ENCODE measurements around the gene GLIS1. TPM values are rescaled to one million over a fixed set of nuclear protein-coding genes. Genes with fewer than 3 reads are reported as not detected.

GLIS1 gene
- polyA plus RNA-seq, 3 donors, result not detected

- no peak overlapping the region for H3K9ac ChIP-seq (ENCODE audit: insufficient read depth, low read length, poor library complexity, severe bottlenecking)
- Mint-ChIP-seq H3K27me3 (ENCODE audit: low read depth in 3 of 3) (peaks cover 0 to 1% (median 0%) of the 10 kb centered on the region in 3 donors), H3K4me1 (peaks cover 8% of the 10 kb centered on the region), H3K27ac (no peak overlapping the region), H3K9me3 (no peaks in the 10 kb centered on the region), H3K36me3 (no peaks in the 10 kb centered on the region), H3K4me3 (no peak overlapping the region)
- 97% methylated on average over 6 of the region's 8 CpGs for WGBS (ENCODE audit: insufficient coverage)
- no peaks in the 10 kb centered on the region for H3K9me3 ChIP-seq (replicated peaks in 1 of 2; ENCODE audit: control insufficient read depth in 1 of 2, insufficient read depth in 1 of 2, low read length in 2 of 2)
- no peaks in the 10 kb centered on the region for H3K4me1 ChIP-seq (ENCODE audit: control insufficient read depth in 1 of 2, insufficient read depth in 2 of 2, low read length in 2 of 2)
- no peaks in the 10 kb centered on the region for H3K79me2 ChIP-seq (ENCODE audit: insufficient read depth, low read length)
- no peak overlapping the region for H3K4me3 ChIP-seq (replicated peaks in 1 of 3; ENCODE audit: low read depth in 2 of 3, low read length in 3 of 3)
- no peak for DNase-seq
- no peak overlapping the region for H3K27ac ChIP-seq (ENCODE audit: low read depth in 1 of 2, low read length in 2 of 2)
- no peaks in the 10 kb centered on the region for H3K36me3 ChIP-seq (replicated peaks in 1 of 2; ENCODE audit: control insufficient read depth in 1 of 2, insufficient read depth in 2 of 2, low read length in 2 of 2)
- no peaks in the 10 kb centered on the region for H3K27me3 ChIP-seq (ENCODE audit: control insufficient read depth in 2 of 2, insufficient read depth in 2 of 2, low read length in 2 of 2)
- intact Hi-C loops (cut with micrococcal nuclease), result no loop called here
- H4K20me1 ChIP-seq (ENCODE audit: insufficient read depth, low read length), result no peaks in the 10 kb centered on the region
- TF ChIP-seq CTCF (IDR thresholded peaks at IDR 0.05), result no peak
- no peak overlapping the region for H2AFZ ChIP-seq (ENCODE audit: insufficient read depth, low read depth, low read length, poor library complexity, severe bottlenecking)
- no peak overlapping the region for H3K4me2 ChIP-seq (replicated peaks; ENCODE audit: extremely low read depth, low read length, poor library complexity, severe bottlenecking)
Measured at GRCh38 chr1:53699981-53700380, 39.0 kb downstream of the GLIS1 start.

GRCh38 chr1:53698384-53698980, 40.5 kb downstream of the GLIS1 start:
- 74% methylated on average over 4 of the region's 7 CpGs for WGBS (ENCODE audit: insufficient coverage)
- no peak overlapping the region for H2AFZ ChIP-seq (ENCODE audit: insufficient read depth, low read depth, low read length, poor library complexity, severe bottlenecking)
- intact Hi-C loops (cut with micrococcal nuclease), result no loop called here
- Mint-ChIP-seq H3K4me3 (no peak overlapping the region), H3K9me3 (no peaks in the 10 kb centered on the region), H3K27ac (peak overlapping the region in 1 of 7 donors; percentile 46), H3K36me3 (no peaks in the 10 kb centered on the region), H3K27me3 (ENCODE audit: low read depth in 3 of 3) (peaks cover 0 to 4% (median 1%) of the 10 kb centered on the region in 3 donors), H3K4me1 (peaks cover 8% of the 10 kb centered on the region)
- H3K4me3 ChIP-seq (replicated peaks in 1 of 3; ENCODE audit: low read depth in 2 of 3, low read length in 3 of 3), result no peak overlapping the region
- H3K9ac ChIP-seq (ENCODE audit: insufficient read depth, low read length, poor library complexity, severe bottlenecking), result no peak overlapping the region
- H3K4me1 ChIP-seq (ENCODE audit: control insufficient read depth in 1 of 2, insufficient read depth in 2 of 2, low read length in 2 of 2), result no peaks in the 10 kb centered on the region
- no peaks in the 10 kb centered on the region for H3K9me3 ChIP-seq (replicated peaks in 1 of 2; ENCODE audit: control insufficient read depth in 1 of 2, insufficient read depth in 1 of 2, low read length in 2 of 2)
- H3K27me3 ChIP-seq (ENCODE audit: control insufficient read depth in 2 of 2, insufficient read depth in 2 of 2, low read length in 2 of 2), result no peaks in the 10 kb centered on the region
- H3K27ac ChIP-seq (ENCODE audit: low read depth in 1 of 2, low read length in 2 of 2), result no peak overlapping the region
- no peaks in the 10 kb centered on the region for H3K79me2 ChIP-seq (ENCODE audit: insufficient read depth, low read length)
- H4K20me1 ChIP-seq (ENCODE audit: insufficient read depth, low read length), result no peaks in the 10 kb centered on the region
- no peak for DNase-seq
- H3K4me2 ChIP-seq (replicated peaks; ENCODE audit: extremely low read depth, low read length, poor library complexity, severe bottlenecking), result no peak overlapping the region
- H3K36me3 ChIP-seq (replicated peaks in 1 of 2; ENCODE audit: control insufficient read depth in 1 of 2, insufficient read depth in 2 of 2, low read length in 2 of 2), result no peaks in the 10 kb centered on the region
- TF ChIP-seq CTCF (IDR thresholded peaks at IDR 0.05), result no peak
